Measurements from ENCODE around the gene NFKBIA. TPM values are rescaled to one million over a fixed set of nuclear protein-coding genes. Genes with fewer than 3 reads are reported as not detected.

Gene NFKBIA
- 173 to 224 TPM (median 202 TPM) in 5 replicates for total RNA-seq (2022; extraction: Qiagen RNA extraction; ENCODE audit: low read depth)

GRCh38 chr14:35404449-35405303 lies at the start of gene NFKBIA:
Gene NFKBIA, minus strand, starts transcription at chr14:35404749. Its CDS starts 105 bp downstream, at chr14:35404644.

Other genes starting within 250 kb of the NFKBIA start
- 277 to 297 TPM (median 285 TPM) in 5 replicates for gene PSMA6, start 112.4 kb downstream of the NFKBIA start, total RNA-seq (2022; extraction: Qiagen RNA extraction; ENCODE audit: low read depth)
- gene INSM2, start 129.4 kb upstream of the NFKBIA start, total RNA-seq (2022; extraction: Qiagen RNA extraction; ENCODE audit: low read depth): 0.03 to 0.11 TPM (median 0.05 TPM) in 3 of 5 replicates, not detected in the others

Data from A549 treated with GW870086 at 1 μM for 4 hours (cell line).